ENCODE measurements around the gene EMID1.

DNA sequence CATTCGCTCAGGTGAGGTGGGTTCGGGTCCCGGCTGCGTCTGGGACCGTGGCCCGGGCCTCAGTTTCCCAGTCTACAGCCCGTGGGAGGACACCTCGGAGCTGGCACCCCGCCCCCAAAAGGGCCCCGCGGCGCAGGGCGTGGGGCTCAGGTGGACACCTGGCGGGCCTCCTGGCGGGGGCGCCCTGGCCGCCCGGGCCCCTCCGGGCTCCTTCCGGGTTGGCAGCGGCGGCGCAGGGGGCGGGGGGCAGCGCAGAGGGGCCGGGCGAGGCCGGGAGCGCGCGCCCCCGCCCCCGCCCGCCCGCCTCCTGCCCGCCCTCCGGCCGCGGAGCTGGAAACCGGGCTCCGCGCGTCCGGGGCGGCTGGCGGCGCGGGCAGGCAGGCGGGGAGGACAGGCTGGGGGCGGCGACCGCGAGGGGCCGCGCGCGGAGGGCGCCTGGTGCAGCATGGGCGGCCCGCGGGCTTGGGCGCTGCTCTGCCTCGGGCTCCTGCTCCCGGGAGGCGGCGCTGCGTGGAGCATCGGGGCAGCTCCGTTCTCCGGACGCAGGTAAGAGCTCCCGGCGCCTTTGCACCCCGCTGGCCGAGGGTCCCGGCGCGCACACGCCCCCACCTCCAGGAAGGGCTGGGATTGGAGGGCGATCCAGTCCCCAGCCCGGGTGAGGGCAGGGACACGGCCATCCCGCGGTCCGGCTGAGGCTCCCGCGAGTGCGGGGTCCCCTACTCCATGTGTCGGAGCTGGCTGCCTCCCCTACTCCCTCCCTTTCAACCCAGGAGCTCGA lies at the start of gene EMID1:
- TF ChIP-seq, protein P1, sequence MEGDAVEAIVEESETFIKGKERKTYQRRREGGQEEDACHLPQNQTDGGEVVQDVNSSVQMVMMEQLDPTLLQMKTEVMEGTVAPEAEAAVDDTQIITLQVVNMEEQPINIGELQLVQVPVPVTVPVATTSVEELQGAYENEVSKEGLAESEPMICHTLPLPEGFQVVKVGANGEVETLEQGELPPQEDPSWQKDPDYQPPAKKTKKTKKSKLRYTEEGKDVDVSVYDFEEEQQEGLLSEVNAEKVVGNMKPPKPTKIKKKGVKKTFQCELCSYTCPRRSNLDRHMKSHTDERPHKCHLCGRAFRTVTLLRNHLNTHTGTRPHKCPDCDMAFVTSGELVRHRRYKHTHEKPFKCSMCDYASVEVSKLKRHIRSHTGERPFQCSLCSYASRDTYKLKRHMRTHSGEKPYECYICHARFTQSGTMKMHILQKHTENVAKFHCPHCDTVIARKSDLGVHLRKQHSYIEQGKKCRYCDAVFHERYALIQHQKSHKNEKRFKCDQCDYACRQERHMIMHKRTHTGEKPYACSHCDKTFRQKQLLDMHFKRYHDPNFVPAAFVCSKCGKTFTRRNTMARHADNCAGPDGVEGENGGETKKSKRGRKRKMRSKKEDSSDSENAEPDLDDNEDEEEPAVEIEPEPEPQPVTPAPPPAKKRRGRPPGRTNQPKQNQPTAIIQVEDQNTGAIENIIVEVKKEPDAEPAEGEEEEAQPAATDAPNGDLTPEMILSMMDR (IDR thresholded peaks at IDR 0.05), result no peak
- TF ChIP-seq POLR2A (IDR thresholded peaks at IDR 0.05), result no peak
